Stimulated activated naive B cell treated with anti-CD40 and anti-IgM and Interleukin-4, amounts not matched to agents 10 μg/mL and 1 μg/mL and 100 μg/mL, for 72 hours (primary cell): ENCODE data around the gene NUP210.

Source experiments
- ATAC-seq, 2 donors: fragments of 150-1000 bp; cut with Tn5 transposase; replicated peaks; 2 replicates each; pipeline ENCODE4 v1.10.0; 2021; ENCODE audit warnings: moderate library complexity in 1 of 2
- DNase-seq: peaks from one replicate; pipeline ENCODE4 v3.0.0; 2021
- H3K27ac Mint-ChIP-seq: one replicate; pipeline ENCODE4 v1.8.0; 2022; ENCODE audit warnings: mild to moderate bottlenecking, mixed read lengths
- H3K27me3 Mint-ChIP-seq, 2 donors: one replicate each; pipeline ENCODE4 v1.8.0; 2022; ENCODE audit warnings: mixed read lengths in 2 of 2
- H3K36me3 Mint-ChIP-seq, 2 donors: one replicate each; pipeline ENCODE4 v1.8.0; 2022; ENCODE audit warnings: mixed read lengths in 2 of 2, mild to moderate bottlenecking in 1 of 2
- H3K4me1 Mint-ChIP-seq, 2 donors: one replicate each; pipeline ENCODE4 v1.8.0; 2022; ENCODE audit warnings: mixed read lengths in 2 of 2, mild to moderate bottlenecking in 1 of 2
- H3K4me3 Mint-ChIP-seq, 2 donors: one replicate each; pipeline ENCODE4 v1.8.0; 2022; ENCODE audit warnings: mild to moderate bottlenecking in 2 of 2, mixed read lengths in 2 of 2, moderate library complexity in 1 of 2
- H3K9me3 Mint-ChIP-seq, 2 donors: one replicate each; pipeline ENCODE4 v1.8.0; 2022; ENCODE audit warnings: mixed read lengths in 2 of 2, mild to moderate bottlenecking in 1 of 2

Gene NUP210

DNA sequence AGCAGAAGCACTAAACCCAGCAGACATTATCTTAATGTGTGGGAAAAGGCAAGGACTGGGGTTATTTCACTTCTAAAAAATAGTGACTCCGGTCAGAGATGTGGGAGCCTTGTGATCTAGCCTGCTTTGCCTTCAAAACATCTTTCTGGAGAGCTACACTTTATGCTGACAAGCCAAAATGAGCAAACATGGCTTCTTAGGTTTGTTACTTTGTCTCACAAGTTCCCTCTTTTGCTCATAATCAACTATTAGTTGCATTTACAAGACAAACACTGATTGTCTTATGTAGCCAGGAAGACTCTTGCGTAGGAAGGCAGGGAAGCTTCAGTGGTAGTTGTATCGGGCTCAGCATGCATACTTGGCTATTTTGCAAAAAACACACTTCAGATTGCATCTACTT, 129.2 kb downstream of the NUP210 start:
- H3K4me1 Mint-ChIP-seq, result peaks cover 2 to 18% of the 10 kb centered on the region in 2 donors
- H3K36me3 Mint-ChIP-seq, result peaks cover 0 to 3% of the 10 kb centered on the region in 2 donors
- DNase-seq (no peak), ATAC-seq (no peak)
- peaks cover 38 to 50% of the 10 kb centered on the region in 2 donors for H3K27me3 Mint-ChIP-seq
- no peak overlapping the region for H3K4me3 Mint-ChIP-seq
- H3K27ac Mint-ChIP-seq, result no peak overlapping the region
- H3K9me3 Mint-ChIP-seq, result peaks cover 10 to 11% of the 10 kb centered on the region in 2 donors

DNA sequence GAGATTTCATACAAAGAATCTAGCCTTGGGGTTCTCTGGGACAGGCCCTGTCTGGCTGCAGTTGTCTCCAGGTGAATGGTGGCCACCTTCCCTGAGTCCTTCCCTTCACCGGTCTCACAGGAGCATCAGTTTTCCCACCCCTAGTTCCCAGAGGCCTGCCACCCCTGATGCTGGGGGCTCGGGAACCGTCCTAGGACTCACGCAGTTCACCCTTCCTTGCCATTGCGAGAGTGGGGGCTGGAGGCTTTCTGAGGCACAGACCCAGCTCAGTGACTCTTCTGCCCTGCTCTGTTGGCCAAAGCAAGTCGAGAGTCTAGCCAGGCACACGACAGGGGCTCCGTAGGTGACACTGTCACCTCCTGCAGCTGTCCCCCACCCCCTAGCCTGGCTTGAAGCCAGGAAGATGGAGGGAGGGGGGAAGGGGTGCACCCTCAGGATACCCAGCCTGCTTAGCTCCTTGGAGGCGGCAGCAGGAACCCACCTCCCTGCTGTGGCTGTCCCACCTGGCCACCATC, 130.3 kb downstream of the NUP210 start:
- H3K27ac Mint-ChIP-seq, result no peak overlapping the region
- DNase-seq, result no peak
- H3K9me3 Mint-ChIP-seq, result peaks cover 10 to 11% of the 10 kb centered on the region in 2 donors
- no peak overlapping the region for H3K4me3 Mint-ChIP-seq
- H3K36me3 Mint-ChIP-seq, result peaks cover 0 to 4% of the 10 kb centered on the region in 2 donors
- H3K27me3 Mint-ChIP-seq, result peaks cover 39 to 50% of the 10 kb centered on the region in 2 donors
- ATAC-seq, result no peak
- H3K4me1 Mint-ChIP-seq, result peaks cover under 1 to 14% of the 10 kb centered on the region in 2 donors

DNA sequence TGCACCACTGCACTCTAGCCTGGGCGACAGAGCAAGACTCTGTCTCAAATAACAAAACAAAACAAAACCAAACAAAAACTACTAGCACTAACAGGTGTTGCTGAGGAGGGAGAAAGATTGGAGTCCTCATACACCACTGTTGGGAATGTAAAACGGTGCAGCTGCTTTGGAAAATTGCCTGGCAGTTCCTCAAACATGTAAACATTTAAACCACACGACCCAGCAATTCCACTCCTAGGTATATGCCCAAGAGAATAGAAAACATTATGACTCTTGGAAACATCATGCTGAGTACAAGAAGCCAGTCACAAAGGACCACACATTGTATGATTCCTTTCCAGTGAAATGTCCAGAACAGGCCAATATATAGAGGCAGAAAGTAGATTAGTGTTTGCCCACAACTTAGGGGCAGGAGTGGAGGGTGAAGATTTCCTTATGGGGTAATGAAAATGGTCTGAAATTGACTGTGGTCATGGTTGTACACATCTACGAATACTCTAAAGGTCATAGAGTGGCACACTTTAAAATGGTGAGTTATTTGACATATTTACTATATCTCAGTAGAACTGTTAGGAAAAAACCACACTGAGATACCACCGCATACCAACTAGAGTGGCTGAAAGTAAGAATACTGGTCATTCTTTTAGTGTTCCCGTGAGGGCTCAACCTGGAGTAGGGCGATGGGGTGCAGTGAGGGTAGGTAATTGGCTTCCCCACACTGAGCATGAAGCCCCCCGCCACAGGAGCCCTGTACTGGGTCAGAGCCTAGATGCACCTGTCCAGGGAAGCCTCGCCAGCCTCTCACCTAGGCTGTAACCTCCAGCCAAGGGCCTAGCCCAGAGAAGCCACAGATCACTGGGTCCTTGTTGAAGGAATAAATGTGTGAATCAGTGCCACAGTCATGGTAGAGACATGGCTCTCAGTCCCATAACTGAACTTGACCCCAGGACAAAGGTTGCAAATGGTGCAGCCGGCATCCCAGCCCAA, 131.1 kb downstream of the NUP210 start:
- Mint-ChIP-seq H3K27me3 (peaks cover 42 to 50% of the 10 kb centered on the region in 2 donors), H3K4me3 (no peak overlapping the region), H3K36me3 (peaks cover 4 to 9% of the 10 kb centered on the region in 2 donors), H3K9me3 (peaks cover 11 to 13% of the 10 kb centered on the region in 2 donors), H3K4me1 (peaks cover 0 to 8% of the 10 kb centered on the region in 2 donors), H3K27ac (no peak overlapping the region)
- ATAC-seq (peak; percentile 46 to 64), DNase-seq (no peak)

DNA sequence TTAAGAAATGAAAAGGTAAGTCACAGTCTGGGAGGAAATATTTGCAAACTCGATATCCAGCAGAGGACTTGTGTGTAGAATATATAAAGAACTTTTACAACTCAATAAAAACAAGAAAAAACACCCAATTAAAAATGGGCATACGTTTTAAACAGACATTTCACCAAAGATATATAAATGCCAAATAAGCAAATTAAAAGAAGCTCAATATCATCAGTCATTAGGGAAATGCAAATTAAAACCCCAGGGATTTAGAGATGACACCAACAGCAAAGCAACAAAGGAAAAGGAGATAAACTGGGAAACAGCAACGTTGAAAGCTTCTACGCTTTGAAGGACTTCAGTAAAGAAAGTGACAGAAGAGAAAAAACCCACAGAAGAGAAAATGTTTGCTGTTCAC, 132.3 kb downstream of the NUP210 start:
- DNase-seq (no peak), ATAC-seq (no peak)
- peaks cover 7 to 9% of the 10 kb centered on the region in 2 donors for H3K36me3 Mint-ChIP-seq
- H3K27me3 Mint-ChIP-seq, result peaks cover 41 to 46% of the 10 kb centered on the region in 2 donors
- H3K9me3 Mint-ChIP-seq, result peaks cover 11 to 15% of the 10 kb centered on the region in 2 donors
- H3K4me1 Mint-ChIP-seq, result peaks cover 2 to 8% of the 10 kb centered on the region in 2 donors
- no peak overlapping the region for H3K27ac Mint-ChIP-seq
- no peak overlapping the region for H3K4me3 Mint-ChIP-seq

DNA sequence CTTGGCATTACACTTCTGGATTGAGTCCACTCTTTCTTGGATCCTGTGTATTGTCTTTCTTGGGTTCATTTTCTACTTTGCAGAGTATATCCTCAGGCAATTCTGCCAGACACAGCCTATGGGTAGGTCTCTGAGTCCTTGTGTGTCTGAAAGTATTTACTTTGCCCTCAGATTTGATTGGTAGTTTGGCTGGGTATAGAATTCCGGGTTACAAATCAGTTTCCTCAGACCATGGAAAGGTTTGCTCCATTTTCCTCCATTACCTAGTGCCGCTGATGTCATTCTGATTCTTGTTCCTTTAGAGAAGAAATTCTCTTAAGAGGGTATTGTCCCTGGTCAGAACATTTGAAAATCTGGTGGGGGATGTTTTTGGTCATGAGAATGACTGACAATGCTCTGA, 133.2 kb downstream of the NUP210 start:
- Mint-ChIP-seq H3K27ac (no peak overlapping the region), H3K27me3 (peaks cover 41 to 48% of the 10 kb centered on the region in 2 donors), H3K36me3 (peaks cover 7 to 9% of the 10 kb centered on the region in 2 donors), H3K4me1 (peaks cover 2 to 11% of the 10 kb centered on the region in 2 donors), H3K4me3 (no peak overlapping the region), H3K9me3 (peaks cover 11 to 15% of the 10 kb centered on the region in 2 donors)
- DNase-seq (no peak), ATAC-seq (no peak)

DNA sequence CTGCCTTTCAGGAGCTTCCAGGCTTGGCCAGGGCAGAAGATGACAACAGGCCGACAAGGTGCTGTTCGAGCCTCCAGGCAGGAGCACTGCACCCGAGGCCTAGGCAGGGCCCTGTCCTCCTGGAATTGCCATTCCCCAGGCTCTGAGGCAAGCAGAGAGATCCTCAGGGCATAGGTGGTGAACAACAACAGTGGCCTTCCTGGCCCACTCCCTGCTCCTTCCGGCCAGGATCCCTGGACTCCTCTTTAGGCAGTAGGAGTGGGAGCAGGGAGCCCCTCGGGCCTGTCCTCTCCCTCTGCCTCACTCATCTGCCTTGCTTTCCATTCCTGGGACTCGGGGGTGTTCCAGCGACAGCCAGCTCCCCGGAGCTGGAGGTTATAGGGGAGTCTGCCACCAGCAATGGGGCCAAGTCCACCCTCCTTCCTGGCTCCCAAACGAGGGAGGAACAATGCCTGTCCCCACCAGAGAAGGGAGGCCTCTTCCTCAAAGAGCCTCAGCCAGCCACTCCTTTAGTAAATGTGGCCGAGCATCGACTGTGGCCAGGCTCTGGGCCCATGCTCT, 135.0 kb downstream of the NUP210 start:
- Mint-ChIP-seq H3K27ac (no peak overlapping the region), H3K36me3 (peaks cover 7 to 13% of the 10 kb centered on the region in 2 donors), H3K27me3 (peaks cover 50 to 66% of the 10 kb centered on the region in 2 donors), H3K4me1 (peaks cover 8 to 22% of the 10 kb centered on the region in 2 donors), H3K4me3 (no peak overlapping the region), H3K9me3 (peaks cover 11 to 15% of the 10 kb centered on the region in 2 donors)
- ATAC-seq (no peak), DNase-seq (no peak)

DNA sequence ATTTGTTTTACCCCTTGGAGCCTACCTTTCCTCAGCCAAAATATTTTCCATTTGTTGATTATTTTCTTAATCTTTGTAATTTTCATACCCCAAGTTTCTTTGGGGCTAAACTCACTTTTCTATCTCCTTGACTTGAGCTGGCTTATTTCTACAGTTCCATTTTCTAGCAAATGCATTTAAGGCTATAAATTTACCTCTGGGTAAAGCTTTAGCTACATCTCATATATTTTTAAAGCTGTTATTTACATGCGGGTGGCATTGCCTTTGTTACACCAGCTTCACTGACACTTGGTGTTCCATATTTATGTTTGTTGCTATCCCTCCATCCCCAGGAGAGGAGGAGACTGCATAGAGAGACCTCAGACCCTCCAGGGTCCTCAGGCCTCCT, 136.3 kb downstream of the NUP210 start:
- peaks cover 7 to 13% of the 10 kb centered on the region in 2 donors for H3K36me3 Mint-ChIP-seq
- H3K27me3 Mint-ChIP-seq, result peaks cover 50 to 70% of the 10 kb centered on the region in 2 donors
- ATAC-seq (no peak), DNase-seq (no peak)
- H3K9me3 Mint-ChIP-seq, result peaks cover 11 to 15% of the 10 kb centered on the region in 2 donors
- peak overlapping the region; percentile 36 to 66 for H3K4me3 Mint-ChIP-seq
- no peak overlapping the region for H3K27ac Mint-ChIP-seq
- peaks cover 8 to 17% of the 10 kb centered on the region in 2 donors for H3K4me1 Mint-ChIP-seq

DNA sequence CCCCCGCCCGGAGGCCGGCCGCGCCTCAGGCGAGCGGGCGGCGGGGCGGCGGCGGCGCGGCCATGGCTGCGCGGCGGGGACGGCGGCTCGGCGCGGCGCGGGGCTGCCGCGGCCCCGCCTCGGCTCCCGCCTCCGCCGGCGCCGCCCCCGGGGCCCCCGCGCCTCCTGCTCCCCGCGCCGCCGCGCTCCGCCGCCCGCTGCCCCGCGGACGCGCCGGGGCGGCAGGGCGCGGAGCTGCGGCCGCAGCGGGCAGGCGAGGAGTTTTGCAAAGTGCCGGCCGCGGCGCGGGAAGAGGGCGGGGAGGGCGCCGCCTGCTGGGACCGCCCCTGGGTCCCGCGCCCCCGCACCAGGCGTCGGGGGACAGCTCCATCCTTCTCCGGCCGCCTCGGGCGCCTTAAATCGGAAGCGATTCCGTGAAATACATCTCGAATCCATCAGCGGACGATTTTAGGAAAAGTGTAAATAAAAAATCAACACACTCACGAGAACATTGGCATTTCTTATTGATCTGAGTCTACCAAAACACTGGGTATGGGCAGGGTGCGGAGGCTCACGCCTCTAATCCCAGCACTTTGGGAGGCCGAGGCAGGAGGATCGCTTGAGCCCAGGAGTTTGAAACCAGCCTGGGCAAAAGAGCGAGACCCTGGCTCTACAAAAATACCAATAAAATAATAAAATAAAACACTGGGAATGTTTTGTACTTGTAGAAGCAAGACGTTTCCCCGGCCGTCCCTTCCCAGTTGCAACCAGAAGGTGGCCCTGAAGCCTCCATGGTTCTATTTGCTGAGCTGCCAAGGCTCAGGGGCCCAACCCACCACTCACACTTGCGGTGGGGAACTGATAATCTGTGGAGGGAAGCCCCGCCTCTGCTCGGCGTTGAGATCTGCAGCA, 136.9 kb downstream of the NUP210 start:
- H3K9me3 Mint-ChIP-seq, result peaks cover 11 to 15% of the 10 kb centered on the region in 2 donors
- DNase-seq (no peak), ATAC-seq (peak; percentile 74)
- no peak overlapping the region for H3K27ac Mint-ChIP-seq
- H3K4me3 Mint-ChIP-seq, result peak overlapping the region; percentile 63 to 66
- H3K27me3 Mint-ChIP-seq, result peaks cover 50 to 76% of the 10 kb centered on the region in 2 donors
- peaks cover 8 to 14% of the 10 kb centered on the region in 2 donors for H3K4me1 Mint-ChIP-seq
- peaks cover 7 to 13% of the 10 kb centered on the region in 2 donors for H3K36me3 Mint-ChIP-seq

DNA sequence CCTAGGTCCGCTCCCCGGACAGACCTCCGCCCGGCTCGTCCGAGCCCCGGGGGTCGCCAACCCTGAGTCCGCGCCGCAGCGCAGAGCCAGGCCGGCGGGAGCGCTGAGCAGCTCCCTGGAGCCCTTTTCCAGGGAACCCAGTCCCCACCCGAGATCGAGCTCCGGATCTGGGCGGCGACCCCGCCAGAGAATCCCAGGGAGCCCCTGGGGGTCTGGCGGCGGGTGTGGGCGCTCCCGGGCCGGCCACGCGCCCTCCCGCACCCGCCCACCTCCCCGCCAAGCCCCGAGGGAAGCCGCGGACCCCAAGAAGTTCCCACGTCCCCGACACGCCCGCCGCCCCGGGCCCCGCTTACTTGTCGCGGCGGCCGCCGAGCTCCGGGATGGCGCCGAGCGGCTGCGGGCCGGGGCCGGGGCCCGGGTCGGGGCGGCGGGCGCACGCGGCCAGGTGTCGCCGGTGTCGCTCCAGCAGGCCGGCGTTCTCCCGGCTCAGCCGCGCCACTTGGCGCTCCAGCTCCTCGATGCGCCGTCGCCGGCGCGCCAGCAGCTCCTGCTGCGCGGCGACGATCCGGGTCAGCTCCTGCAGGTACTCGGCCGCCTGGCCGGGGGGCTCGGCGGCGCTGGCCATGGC, 137.7 kb downstream of the NUP210 start:
- DNase-seq, result no peak
- peak; percentile 39 to 47 for ATAC-seq

DNA sequence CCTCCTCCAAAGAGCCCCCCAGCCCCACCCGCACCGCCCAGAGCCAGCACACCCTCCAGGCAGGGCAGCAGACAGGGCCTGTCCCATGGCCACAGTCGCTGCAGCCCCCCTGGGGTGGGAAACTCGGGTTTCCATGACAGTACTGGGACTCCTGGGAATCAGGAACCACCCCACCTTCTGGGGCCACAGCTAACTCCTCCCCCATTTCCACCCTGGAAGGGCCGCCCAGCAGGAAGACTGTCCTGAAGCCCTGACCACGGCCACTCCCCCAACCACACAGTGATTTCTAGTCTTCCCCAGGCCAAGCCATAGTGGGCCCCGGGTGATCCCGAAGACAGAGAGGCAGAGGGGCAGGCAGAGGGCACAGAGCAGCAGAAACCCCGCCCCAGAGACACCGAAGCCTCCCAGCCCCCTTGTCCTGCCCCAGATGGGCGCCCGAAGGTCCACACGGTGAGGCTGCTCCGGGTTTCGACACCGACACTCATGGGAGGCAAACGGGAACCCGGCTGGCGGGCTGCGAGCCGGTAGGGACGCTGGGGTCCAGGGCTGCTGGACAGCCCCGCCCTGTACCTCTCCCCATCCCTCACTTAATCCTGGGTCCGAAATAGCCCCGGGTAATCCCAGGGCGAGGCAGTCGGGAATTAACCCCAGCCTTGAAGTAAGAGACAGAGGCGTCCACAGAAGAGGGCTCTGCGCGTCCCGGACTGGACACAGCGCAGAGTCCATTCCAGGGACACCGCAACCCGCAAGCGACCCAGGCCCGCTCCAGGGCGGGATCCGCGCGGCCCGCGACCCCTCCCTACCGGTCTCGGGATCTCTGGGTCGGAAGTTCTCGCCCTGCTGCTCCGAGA, 138.4 kb downstream of the NUP210 start:
- ATAC-seq (peak; percentile 3 to 9), DNase-seq (no peak)
- Mint-ChIP-seq H3K36me3 (peaks cover 7 to 10% of the 10 kb centered on the region in 2 donors), H3K27me3 (peaks cover 49 to 71% of the 10 kb centered on the region in 2 donors), H3K27ac (no peak overlapping the region), H3K4me1 (peaks cover 8 to 14% of the 10 kb centered on the region in 2 donors), H3K9me3 (peaks cover 5 to 8% of the 10 kb centered on the region in 2 donors), H3K4me3 (peak overlapping the region; percentile 67 to 79)

More for the DNA sequence above, 137.7 kb downstream of the NUP210 start:
- no peak overlapping the region for H3K27ac Mint-ChIP-seq
- H3K4me1 Mint-ChIP-seq, result peaks cover 8 to 14% of the 10 kb centered on the region in 2 donors
- peaks cover 7 to 13% of the 10 kb centered on the region in 2 donors for H3K36me3 Mint-ChIP-seq
- peaks cover 53 to 76% of the 10 kb centered on the region in 2 donors for H3K27me3 Mint-ChIP-seq
- H3K9me3 Mint-ChIP-seq, result peaks cover 11 to 12% of the 10 kb centered on the region in 2 donors
- peak overlapping the region in 1 of 2 donors; percentile 67 for H3K4me3 Mint-ChIP-seq

DNA sequence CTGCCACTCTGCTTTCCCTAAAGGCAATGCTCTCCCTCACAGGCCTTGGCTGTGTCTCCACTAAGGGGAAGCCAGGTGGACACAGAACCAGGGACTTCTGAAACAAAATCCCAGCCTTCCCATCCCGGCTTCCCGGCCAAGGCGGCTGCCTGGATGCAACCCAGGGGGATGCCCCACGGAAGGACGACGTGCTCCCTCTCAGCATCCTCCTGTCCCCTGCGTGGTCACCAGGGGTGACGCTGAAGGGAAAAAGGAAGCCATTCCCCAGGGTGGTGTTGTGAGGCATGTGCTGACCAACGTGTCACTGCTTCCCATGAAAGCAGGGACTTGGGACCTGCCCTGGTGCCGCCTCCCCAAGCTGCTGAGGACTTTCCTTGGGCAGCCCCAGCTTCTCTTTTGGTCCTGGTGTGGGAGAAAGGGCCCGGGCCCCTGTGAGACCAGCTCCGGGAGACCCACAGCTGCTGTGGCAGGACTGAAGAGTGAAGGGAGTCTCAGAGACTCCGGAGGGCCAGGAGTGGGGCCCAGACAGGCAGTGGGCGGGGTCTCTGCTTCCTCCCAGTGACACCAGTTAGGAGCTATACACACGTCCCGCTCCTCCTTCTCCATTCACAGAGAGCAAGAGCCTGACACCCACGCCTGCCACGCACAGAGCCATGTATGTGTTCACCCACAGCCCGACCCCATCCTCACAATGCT, 139.2 kb downstream of the NUP210 start:
- Mint-ChIP-seq H3K4me3 (peak overlapping the region; percentile 67 to 79), H3K9me3 (peaks cover 0 to 5% of the 10 kb centered on the region in 2 donors), H3K36me3 (peaks cover 7 to 10% of the 10 kb centered on the region in 2 donors), H3K27ac (no peak overlapping the region), H3K27me3 (peaks cover 42 to 63% of the 10 kb centered on the region in 2 donors), H3K4me1 (peaks cover 8 to 14% of the 10 kb centered on the region in 2 donors)
- DNase-seq, result no peak
- peak; percentile 5 to 28 for ATAC-seq
